ENCODE data around the gene CDC14A. TPM values are rescaled to one million over a fixed set of nuclear protein-coding genes. Genes with fewer than 3 reads are reported as not detected.

CDC14A gene
- total RNA-seq, 2 experiments from 2014 or later = 4.9 to 7.2 TPM

DNA sequence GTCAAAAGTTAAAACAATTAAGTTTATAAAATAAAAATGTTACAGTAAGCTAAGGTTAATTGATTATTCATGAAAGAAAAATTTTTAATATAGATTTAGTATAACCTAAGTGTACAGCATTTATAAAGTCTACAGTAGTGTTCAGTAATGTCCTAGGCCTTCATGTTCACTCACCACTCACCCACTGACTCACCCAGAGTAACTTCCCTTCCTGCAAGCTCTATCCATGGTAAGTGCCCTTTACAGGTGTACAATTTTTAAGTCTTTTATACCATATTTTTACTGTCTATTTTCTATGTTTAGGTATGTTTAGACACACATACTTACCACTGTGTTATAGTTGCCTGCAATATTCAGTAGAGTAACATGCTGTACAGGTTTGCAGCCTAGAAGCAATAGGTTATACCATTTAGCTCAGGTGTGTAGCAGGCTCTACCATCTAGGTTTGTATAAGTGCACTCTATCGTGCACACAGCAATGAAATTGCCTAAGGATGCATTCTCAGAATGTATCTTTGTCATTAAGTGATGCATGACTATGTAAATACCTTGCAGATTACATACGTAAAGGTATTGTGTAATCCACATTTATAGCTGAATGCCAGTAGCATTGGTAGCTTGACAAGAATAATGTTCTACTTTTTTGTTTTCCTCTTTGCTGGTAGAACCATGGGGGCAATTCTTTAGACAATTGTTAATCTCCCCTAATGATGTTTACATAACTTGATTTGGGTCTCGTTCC lies 149.9 kb downstream of the CDC14A start:
- POLR2A ChIA-PET = interaction anchor here (0.5 to 0.7 kb wide), 2 partner anchors 369 to 516 kb away, joined by 3 read pairs; partner anchors contain the start of gene TRMT13
- Histone ChIP-seq H3K79me2 (ENCODE audit: insufficient read depth, low read depth, low read length) (no peaks in the 10 kb centered on the region), H3K9me2 (ENCODE audit: insufficient read depth, low read length) (no peaks in the 10 kb centered on the region), H3K4me3 (ENCODE audit: low read depth, low read length, poor library complexity, severe bottlenecking) (no peak overlapping the region), H3K4me2 (ENCODE audit: low read length) (no peak overlapping the region), H3K4me1 (ENCODE audit: insufficient read depth, low read length, poor library complexity, severe bottlenecking) (no peaks in the 10 kb centered on the region), H3K27ac (ENCODE audit: low read depth, low read length, poor library complexity, severe bottlenecking) (no peak overlapping the region), H3K9me3 (ENCODE audit: low read length) (no peaks in the 10 kb centered on the region), H4K20me1 (ENCODE audit: insufficient read depth, low read length) (no peaks in the 10 kb centered on the region), H3K36me3 (ENCODE audit: insufficient read depth, low read length) (no peaks in the 10 kb centered on the region), H2AFZ (ENCODE audit: low read length) (no peak overlapping the region)
- intact Hi-C loops (cut with micrococcal nuclease; ENCODE audit: unreplicated experiment) = no loop called here
- CTCF ChIA-PET (ENCODE audit: unreplicated experiment) = no interaction called here
- no peak for TF ChIP-seq EZH2phosphoT487 (IDR thresholded peaks at IDR 0.05; ENCODE audit: borderline replicate concordance, low read depth, low read length)
- TF ChIP-seq, protein P1, sequence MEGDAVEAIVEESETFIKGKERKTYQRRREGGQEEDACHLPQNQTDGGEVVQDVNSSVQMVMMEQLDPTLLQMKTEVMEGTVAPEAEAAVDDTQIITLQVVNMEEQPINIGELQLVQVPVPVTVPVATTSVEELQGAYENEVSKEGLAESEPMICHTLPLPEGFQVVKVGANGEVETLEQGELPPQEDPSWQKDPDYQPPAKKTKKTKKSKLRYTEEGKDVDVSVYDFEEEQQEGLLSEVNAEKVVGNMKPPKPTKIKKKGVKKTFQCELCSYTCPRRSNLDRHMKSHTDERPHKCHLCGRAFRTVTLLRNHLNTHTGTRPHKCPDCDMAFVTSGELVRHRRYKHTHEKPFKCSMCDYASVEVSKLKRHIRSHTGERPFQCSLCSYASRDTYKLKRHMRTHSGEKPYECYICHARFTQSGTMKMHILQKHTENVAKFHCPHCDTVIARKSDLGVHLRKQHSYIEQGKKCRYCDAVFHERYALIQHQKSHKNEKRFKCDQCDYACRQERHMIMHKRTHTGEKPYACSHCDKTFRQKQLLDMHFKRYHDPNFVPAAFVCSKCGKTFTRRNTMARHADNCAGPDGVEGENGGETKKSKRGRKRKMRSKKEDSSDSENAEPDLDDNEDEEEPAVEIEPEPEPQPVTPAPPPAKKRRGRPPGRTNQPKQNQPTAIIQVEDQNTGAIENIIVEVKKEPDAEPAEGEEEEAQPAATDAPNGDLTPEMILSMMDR (conservative IDR thresholded peaks at IDR 0.05; ENCODE audit: low read length) = no peak
- no TSS peak for BruUV-seq (replicated peaks)
- no peak for DNase-seq (ENCODE audit: low spot score)

DNA sequence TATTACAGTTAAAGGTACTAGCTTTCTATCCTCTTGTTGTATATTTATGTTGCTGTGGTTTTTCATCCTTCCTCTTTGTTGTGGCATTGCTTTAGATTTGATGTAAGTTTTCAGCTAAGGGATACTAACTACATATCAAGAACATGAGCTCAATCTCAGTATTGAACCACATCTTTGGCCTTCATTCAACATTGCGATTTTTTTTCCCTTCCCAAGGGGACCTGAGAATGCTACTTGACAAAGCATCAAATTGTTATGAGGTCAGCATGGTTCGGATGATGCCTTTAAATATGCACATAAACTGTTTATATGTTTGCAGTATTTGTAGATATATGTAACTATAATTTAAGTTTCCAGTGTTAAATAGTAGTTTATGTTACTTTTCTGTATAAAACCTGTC lies 153.9 kb downstream of the CDC14A start:
- H4K20me1 ChIP-seq (ENCODE audit: insufficient read depth, low read length) = no peaks in the 10 kb centered on the region
- POLR2A ChIA-PET = interaction anchor here (0.5 to 0.8 kb wide), 2 partner anchors 37 to 268 kb away, joined by 3 to 5 read pairs; no protein-coding TSS in a partner anchor
- intact Hi-C loops (cut with micrococcal nuclease; ENCODE audit: unreplicated experiment) = no loop called here
- DNase-seq (ENCODE audit: low spot score) = no peak
- no peaks in the 10 kb centered on the region for H3K36me3 ChIP-seq (ENCODE audit: insufficient read depth, low read length)
- no peak overlapping the region for H2AFZ ChIP-seq (ENCODE audit: low read length)
- BruUV-seq (replicated peaks) = no TSS peak
- no peak overlapping the region for H3K4me2 ChIP-seq (ENCODE audit: low read length)
- CTCF ChIA-PET (ENCODE audit: unreplicated experiment) = no interaction called here
- no peaks in the 10 kb centered on the region for H3K79me2 ChIP-seq (ENCODE audit: insufficient read depth, low read depth, low read length)
- no peaks in the 10 kb centered on the region for H3K9me2 ChIP-seq (ENCODE audit: insufficient read depth, low read length)
- no peak for TF ChIP-seq EZH2phosphoT487 (IDR thresholded peaks at IDR 0.05; ENCODE audit: borderline replicate concordance, low read depth, low read length)
- TF ChIP-seq, protein P1 (conservative IDR thresholded peaks at IDR 0.05; ENCODE audit: low read length) = no peak
- no peak overlapping the region for H3K27ac ChIP-seq (ENCODE audit: low read depth, low read length, poor library complexity, severe bottlenecking)
- H3K4me3 ChIP-seq (ENCODE audit: low read depth, low read length, poor library complexity, severe bottlenecking) = no peak overlapping the region
- H3K4me1 ChIP-seq (ENCODE audit: insufficient read depth, low read length, poor library complexity, severe bottlenecking) = no peaks in the 10 kb centered on the region
- H3K9me3 ChIP-seq (ENCODE audit: low read length) = no peaks in the 10 kb centered on the region

DNA sequence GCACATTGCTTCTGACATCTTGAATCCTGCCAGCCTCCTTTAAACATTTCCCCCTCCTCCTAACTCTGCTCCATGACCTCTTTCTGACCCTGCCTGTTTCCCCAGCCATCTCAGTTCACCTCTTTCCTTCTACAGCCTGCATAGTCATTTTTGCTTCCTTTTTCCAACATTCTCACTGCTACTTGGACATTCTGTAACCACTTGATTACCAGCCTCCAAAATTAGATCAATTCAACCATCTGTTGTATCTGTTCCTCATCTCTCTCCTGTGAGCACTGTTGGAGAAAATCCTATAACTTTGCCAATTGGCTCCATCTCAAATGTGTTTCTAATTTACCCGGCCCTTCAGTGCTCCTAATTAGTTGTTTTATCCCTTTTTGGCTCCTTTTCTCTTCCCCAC lies 158.1 kb downstream of the CDC14A start:
- POLR2A ChIA-PET = interaction anchor here (1.2 kb wide), 1 partner anchor 10 kb away, joined by 3 read pairs; no protein-coding TSS in a partner anchor
- CTCF ChIA-PET (ENCODE audit: unreplicated experiment) = no interaction called here
- no peaks in the 10 kb centered on the region for H3K4me1 ChIP-seq (ENCODE audit: insufficient read depth, low read length, poor library complexity, severe bottlenecking)
- H3K36me3 ChIP-seq (ENCODE audit: insufficient read depth, low read length) = no peaks in the 10 kb centered on the region
- H4K20me1 ChIP-seq (ENCODE audit: insufficient read depth, low read length) = no peaks in the 10 kb centered on the region
- DNase-seq (ENCODE audit: low spot score) = no peak
- H3K79me2 ChIP-seq (ENCODE audit: insufficient read depth, low read depth, low read length) = no peaks in the 10 kb centered on the region
- H2AFZ ChIP-seq (ENCODE audit: low read length) = no peak overlapping the region
- no TSS peak for BruUV-seq (replicated peaks)
- H3K9me2 ChIP-seq (ENCODE audit: insufficient read depth, low read length) = no peaks in the 10 kb centered on the region
- no peak for TF ChIP-seq EZH2phosphoT487 (IDR thresholded peaks at IDR 0.05; ENCODE audit: borderline replicate concordance, low read depth, low read length)
- TF ChIP-seq, protein P1 (conservative IDR thresholded peaks at IDR 0.05; ENCODE audit: low read length) = no peak
- H3K4me2 ChIP-seq (ENCODE audit: low read length) = no peak overlapping the region
- no peaks in the 10 kb centered on the region for H3K9me3 ChIP-seq (ENCODE audit: low read length)
- intact Hi-C loops (cut with micrococcal nuclease; ENCODE audit: unreplicated experiment) = no loop called here
- no peak overlapping the region for H3K4me3 ChIP-seq (ENCODE audit: low read depth, low read length, poor library complexity, severe bottlenecking)
- no peak overlapping the region for H3K27ac ChIP-seq (ENCODE audit: low read depth, low read length, poor library complexity, severe bottlenecking)
